GM13976 (cell line): ENCODE results near the gene CCDC8.
"Not testable (repeated sequence)": the region's sequence is repeated elsewhere in the genome, so short reads cannot be mapped to it uniquely, and the experiment has no call there.

Experiments
- DNase-seq: peaks from one replicate; pipeline ENCODE4 v3.0.0; 2012; ENCODE audit warnings: low spot score
- CTCF ChIP-seq: IDR thresholded peaks from 2 replicates; pipeline ENCODE4 v1.5.1; 2012; ENCODE audit warnings: borderline replicate concordance, mild to moderate bottlenecking; ENCODE audit not compliant: insufficient read depth; ENCODE audit errors: extremely low read depth, missing control alignments, control extremely low read depth
- in situ Hi-C: fragments of 300-500 bp; cut with MboI; formaldehyde crosslinking; loops from one replicate; pipeline ENCODE4 v1.12.0; 2022; ENCODE audit warnings: low sequenced_read_pairs, mixed read lengths, inconsistent platforms; ENCODE audit not compliant: unreplicated experiment

The CCDC8 gene

GRCh38 chr19:46422344-46422743 is 9.0 kb upstream of the CCDC8 start:
- in situ Hi-C loops, result no loop called here
- DNase-seq, result no peak
- TF ChIP-seq CTCF, result no peak

DNA sequence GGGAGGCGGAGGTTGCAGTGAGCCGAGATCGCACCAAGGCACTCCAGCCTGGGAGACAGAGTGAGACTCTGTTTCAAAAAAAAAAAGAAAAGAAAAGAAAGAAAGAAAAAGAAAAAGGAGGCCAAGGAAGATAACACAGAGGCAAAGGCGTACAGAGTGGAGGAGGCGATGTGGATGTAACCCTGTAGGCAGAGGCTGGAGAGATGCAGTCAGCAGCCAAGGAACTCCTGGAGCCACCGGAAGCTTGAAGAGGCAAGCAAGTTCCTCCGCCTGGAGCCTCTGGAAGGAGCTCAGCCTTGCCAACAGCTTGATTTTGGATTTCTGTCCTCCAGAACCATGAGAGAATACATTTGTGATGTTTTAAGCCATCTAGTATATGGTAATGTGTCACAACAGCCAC is 6.7 kb upstream of the CCDC8 start:
- no peak for TF ChIP-seq CTCF
- in situ Hi-C loops, result no loop called here
- no peak for DNase-seq

GRCh38 chr19:46415804-46416709 is 2.7 kb upstream of the CCDC8 start:
- DNase-seq, in situ Hi-C loops: not testable (repeated sequence)

DNA sequence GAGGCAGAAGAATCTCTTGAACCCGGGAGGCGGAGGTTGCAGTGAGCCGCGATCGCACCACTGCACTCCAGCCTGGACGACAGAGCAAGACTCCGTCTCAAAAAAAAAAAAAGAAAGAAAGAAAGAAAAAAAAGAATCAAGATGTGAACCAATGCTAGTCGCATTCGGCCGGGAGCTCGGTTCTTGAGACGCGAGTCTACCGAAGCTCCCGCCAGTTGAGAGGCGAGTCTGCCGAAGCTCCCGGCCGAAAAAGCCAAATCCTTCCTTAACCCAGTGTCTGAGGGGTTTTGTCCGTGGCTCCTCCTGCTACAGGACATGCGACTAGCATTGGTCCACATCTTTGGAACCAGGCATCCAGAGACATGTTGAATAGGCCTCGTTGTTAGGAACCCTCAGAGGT is 1.5 kb upstream of the CCDC8 start:
- DNase-seq, in situ Hi-C loops: not testable (repeated sequence)

DNA sequence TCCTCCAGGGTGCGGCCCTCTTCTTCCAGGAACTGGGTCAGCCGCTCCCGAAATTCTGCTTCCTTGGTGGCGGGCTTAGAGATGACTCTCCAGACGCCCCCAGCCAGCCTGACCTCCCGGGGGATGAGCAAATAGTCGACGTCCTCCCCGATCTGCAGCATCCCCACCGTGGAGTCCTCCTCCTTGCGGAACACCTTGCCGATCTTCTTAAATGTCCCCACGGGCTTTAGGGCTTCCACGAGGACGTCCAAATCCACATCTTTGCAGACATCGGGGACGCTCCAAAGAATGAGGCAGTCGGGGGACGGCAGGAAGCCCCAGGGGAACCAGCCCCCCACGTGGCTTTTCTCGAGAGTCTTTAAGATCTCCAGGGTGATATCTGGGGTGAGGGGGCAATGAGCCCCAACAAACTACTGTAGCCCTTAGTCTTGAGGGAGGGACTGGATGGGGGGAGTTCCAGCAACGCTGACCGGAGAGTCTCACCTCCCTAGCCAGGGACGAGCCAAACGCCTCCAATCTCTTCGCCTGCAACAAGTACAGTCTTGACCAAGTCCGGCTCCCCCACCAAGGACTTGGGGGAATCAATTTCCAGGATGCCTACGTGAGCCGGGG is 608 bp downstream of the CCDC8 start:
- DNase-seq, result no peak
- no peak for TF ChIP-seq CTCF
- in situ Hi-C loops, result no loop called here

DNA sequence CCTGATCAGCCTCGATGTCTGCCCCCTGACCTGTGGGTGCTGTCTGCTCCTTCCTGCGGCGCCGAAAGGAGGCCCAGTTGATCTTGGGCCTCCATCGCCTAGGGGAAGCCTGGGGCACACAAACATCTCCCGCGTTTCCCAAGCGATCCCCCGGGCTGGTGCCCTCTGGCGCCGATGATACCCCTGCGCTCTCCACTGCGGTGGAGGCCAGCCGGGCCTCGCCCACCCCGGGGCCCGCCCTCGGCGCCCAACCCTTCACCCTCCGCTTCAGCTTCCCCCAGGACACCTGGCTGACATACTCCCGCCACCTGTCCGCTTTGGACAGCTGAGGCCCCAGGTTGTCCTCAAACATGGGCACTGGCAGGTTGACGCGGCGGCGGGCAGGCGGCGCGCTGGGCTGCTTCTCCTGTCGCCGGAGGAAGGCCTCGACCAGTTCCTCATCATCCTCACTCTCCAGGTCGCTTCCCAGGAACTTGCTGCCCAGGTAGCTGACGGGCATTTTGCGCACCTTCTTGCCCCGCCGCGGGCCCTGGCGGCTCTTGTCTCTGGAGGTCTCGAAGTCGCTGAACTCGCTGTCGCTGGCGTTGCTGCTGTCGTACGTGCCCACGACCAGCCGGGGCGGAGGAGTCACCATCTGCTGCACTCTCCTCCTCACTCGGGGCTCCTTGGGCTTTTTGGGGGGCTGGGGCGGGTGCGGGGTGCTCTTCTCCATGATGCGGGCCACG is 1.3 kb downstream of the CCDC8 start:
- in situ Hi-C loops, result no loop called here
- no peak for DNase-seq
- TF ChIP-seq CTCF, result no peak

GRCh38 chr19:46411088-46411924 is 2.1 kb downstream of the CCDC8 start:
- DNase-seq, result no peak
- in situ Hi-C loops, result no loop called here
- no peak for TF ChIP-seq CTCF
